Gastroesophageal sphincter (tissue), 3 donors: ENCODE data around the gene ADCY2.

ENCODE experiments used
- POLR2A ChIP-seq, 2 donors: fragments of 450-650 bp; IDR thresholded peaks; one replicate each; pipeline ENCODE4 v1.6.1; 2017; ENCODE audit warnings: antibody characterized with exemption in 2 of 2, mild to moderate bottlenecking in 2 of 2, moderate library complexity in 1 of 2
- POLR2AphosphoS5 ChIP-seq: sonication (generic); formaldehyde crosslinking; IDR thresholded peaks from one replicate; pipeline ENCODE4 v1.6.1; 2017; ENCODE audit warnings: antibody characterized with exemption
- TF ChIP-seq, protein P1 (sequence below), 4 experiments: fragments of 200-600 bp in 2 of 4; fragments of 450-650 bp in 2 of 4; sonication (generic) in 1 of 4; IDR thresholded peaks; one replicate each; pipeline ENCODE4 v1.5.1; 2017 to 2019; ENCODE audit warnings: antibody characterized with exemption in 4 of 4, mild to moderate bottlenecking in 2 of 4, moderate library complexity in 2 of 4

DNA sequence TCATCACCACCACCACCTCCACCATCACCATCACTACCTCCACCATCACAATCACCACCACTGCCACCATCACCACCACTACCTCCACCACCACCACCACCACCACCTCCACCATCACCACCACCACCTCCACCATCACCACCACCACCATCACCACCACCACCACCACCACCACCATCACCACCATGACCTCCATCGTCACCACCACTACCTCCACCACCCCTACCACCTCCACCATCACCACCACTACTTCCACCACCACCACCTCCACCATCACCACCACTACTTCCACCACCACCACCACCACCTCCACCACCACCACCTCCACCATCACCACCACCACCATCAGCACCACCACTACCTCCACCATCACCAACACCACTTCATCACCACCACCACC lies 23.5 kb upstream of the ADCY2 start:
- TF ChIP-seq, protein P1, sequence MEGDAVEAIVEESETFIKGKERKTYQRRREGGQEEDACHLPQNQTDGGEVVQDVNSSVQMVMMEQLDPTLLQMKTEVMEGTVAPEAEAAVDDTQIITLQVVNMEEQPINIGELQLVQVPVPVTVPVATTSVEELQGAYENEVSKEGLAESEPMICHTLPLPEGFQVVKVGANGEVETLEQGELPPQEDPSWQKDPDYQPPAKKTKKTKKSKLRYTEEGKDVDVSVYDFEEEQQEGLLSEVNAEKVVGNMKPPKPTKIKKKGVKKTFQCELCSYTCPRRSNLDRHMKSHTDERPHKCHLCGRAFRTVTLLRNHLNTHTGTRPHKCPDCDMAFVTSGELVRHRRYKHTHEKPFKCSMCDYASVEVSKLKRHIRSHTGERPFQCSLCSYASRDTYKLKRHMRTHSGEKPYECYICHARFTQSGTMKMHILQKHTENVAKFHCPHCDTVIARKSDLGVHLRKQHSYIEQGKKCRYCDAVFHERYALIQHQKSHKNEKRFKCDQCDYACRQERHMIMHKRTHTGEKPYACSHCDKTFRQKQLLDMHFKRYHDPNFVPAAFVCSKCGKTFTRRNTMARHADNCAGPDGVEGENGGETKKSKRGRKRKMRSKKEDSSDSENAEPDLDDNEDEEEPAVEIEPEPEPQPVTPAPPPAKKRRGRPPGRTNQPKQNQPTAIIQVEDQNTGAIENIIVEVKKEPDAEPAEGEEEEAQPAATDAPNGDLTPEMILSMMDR (IDR thresholded peaks at IDR 0.05): no peak
- no peak for TF ChIP-seq POLR2AphosphoS5
- TF ChIP-seq POLR2A (IDR thresholded peaks at IDR 0.05): no peak
